ENCODE measurements around the gene KCND3.

GRCh38 chr1:111841746-111842145, 147.7 kb downstream of the KCND3 start:
- no peak for TF ChIP-seq CTCF (IDR thresholded peaks at IDR 0.05)
- TF ChIP-seq POLR2A (IDR thresholded peaks at IDR 0.05): no peak

Data from lower leg skin (tissue), 3 donors.